ENCODE results near the gene PLPP1. TPM values are rescaled to one million over a fixed set of nuclear protein-coding genes. Genes with fewer than 3 reads are reported as not detected.

PLPP1 gene
- total and polyA plus RNA-seq, 3 donors from 2014 or later, result 64.7 to 111 (median 66.7) TPM

DNA sequence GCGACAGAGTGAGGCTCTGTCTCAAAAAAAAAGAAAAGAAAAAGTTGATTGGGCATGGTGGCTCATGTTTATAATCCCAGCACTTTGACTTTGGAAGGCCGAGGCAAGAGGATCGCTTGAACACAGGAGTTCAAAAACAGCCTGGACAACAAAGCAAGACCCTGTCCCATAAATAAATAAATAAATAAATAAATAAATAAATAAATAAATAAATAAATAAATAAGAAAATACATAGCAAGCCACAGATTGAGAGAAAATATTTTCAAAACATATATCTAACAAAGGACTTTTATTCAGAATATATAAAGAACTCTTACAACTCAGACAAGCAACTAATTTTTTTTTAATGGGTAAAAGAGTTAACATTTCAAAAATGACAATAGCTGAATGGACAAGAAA lies 71.2 kb downstream of the PLPP1 start:
- H3K9me3 ChIP-seq, result no peaks in the 10 kb centered on the region
- no peak overlapping the region for H3K27ac ChIP-seq
- H3K27me3 ChIP-seq, result no peaks in the 10 kb centered on the region
- intact Hi-C loops (cut with DNase I; ENCODE audit: low total_unique reads), result no loop called here
- no peaks in the 10 kb centered on the region for H3K36me3 ChIP-seq (ENCODE audit: low read depth, missing control alignments)
- 94 to 96% methylated on average over 3 of the region's 3 CpGs for WGBS, 2 donors
- no peak for DNase-seq
- H3K4me3 ChIP-seq, result no peak overlapping the region
- no peaks in the 10 kb centered on the region for H3K4me1 ChIP-seq
- TF ChIP-seq, protein P1, sequence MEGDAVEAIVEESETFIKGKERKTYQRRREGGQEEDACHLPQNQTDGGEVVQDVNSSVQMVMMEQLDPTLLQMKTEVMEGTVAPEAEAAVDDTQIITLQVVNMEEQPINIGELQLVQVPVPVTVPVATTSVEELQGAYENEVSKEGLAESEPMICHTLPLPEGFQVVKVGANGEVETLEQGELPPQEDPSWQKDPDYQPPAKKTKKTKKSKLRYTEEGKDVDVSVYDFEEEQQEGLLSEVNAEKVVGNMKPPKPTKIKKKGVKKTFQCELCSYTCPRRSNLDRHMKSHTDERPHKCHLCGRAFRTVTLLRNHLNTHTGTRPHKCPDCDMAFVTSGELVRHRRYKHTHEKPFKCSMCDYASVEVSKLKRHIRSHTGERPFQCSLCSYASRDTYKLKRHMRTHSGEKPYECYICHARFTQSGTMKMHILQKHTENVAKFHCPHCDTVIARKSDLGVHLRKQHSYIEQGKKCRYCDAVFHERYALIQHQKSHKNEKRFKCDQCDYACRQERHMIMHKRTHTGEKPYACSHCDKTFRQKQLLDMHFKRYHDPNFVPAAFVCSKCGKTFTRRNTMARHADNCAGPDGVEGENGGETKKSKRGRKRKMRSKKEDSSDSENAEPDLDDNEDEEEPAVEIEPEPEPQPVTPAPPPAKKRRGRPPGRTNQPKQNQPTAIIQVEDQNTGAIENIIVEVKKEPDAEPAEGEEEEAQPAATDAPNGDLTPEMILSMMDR (IDR thresholded peaks at IDR 0.05), result no peak
- no peak for TF ChIP-seq POLR2A (IDR thresholded peaks at IDR 0.05)

DNA sequence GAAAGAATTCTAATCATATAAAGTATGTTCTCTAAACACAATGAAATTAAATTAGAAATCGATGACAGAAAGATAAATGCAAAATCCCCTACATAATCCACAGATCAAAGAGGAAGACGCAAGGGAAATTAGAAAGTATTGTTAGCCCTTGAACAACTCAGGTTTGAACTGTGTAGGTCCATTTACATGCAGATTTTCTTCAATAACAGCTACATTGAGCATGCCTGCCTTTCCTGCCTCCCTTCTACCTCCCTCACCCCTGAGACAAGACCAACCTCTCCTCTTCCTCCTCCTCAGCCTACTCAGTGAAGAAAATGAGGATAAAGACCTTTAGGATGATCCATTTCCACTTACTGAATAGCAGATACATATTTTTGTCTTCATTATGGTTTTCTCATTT lies 75.2 kb downstream of the PLPP1 start:
- 92 to 93% methylated on average over 2 of the region's 2 CpGs for WGBS, 2 donors
- Histone ChIP-seq H3K27me3 (no peaks in the 10 kb centered on the region), H3K4me3 (no peak overlapping the region), H3K9me3 (no peaks in the 10 kb centered on the region), H3K4me1 (no peaks in the 10 kb centered on the region), H3K36me3 (ENCODE audit: low read depth, missing control alignments) (no peaks in the 10 kb centered on the region), H3K27ac (no peak overlapping the region)
- intact Hi-C loops (cut with DNase I; ENCODE audit: low total_unique reads), result no loop called here
- no peak for DNase-seq
- TF ChIP-seq, protein P1 (IDR thresholded peaks at IDR 0.05), result no peak
- TF ChIP-seq POLR2A (IDR thresholded peaks at IDR 0.05), result no peak

DNA sequence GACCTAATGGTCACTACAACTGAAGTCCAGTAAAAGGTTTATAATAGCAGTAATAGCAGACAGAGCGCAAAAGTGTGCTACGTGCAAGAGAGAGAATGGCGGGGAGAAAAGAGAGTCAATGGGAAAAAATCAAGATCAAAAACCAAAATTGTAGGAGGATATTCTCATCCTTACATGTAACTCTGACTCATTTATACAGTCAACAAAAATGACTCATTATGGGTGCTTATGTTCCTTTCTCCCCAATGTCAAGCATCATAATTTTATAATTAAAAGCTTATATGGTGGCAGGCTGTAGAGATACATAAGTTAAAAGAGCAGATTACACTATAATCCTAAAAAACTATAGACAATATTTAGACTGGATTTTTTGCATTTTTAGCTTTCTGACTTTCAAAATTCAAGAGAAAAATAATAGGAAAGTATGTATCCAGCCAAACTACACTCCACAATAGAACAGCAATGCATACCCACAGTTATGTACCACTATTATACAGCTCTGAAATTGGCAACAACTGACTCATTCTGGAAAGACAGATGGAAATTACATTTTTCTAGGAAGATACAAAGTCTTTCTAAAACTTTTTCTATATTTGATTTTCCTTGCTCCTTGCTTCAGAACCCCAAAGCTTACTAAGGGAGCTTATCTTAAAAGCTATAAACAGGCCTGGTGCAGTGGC lies 78.4 kb downstream of the PLPP1 start:
- Histone ChIP-seq H3K27me3 (no peaks in the 10 kb centered on the region), H3K4me3 (no peak overlapping the region), H3K4me1 (no peaks in the 10 kb centered on the region), H3K36me3 (ENCODE audit: low read depth, missing control alignments) (no peaks in the 10 kb centered on the region), H3K9me3 (no peaks in the 10 kb centered on the region), H3K27ac (no peak overlapping the region)
- DNase-seq, result no peak
- WGBS, 2 donors, result 91 to 98% methylated on average over 3 of the region's 3 CpGs
- intact Hi-C loops (cut with DNase I; ENCODE audit: low total_unique reads), result no loop called here
- TF ChIP-seq, protein P1 (IDR thresholded peaks at IDR 0.05), result no peak
- no peak for TF ChIP-seq POLR2A (IDR thresholded peaks at IDR 0.05)

DNA sequence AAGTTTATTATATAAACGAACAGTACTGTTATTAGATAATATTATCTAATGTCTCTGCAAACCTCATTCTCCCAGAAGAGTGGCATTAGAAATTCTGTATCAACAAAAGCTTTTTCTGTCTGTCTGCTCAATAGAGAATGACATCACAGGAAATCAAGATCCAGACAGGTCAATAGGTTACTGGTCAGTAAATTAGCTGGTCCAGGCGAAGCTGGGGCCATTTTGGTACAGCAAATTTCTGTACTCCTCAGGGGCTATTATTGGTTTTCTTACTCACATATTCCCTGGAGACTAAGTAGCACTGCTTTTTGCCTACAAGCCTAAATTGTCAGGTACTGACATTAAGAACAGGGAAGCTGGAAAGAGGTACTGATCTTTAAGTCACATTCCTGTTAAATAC lies 80.5 kb downstream of the PLPP1 start:
- intact Hi-C loops (cut with DNase I; ENCODE audit: low total_unique reads), result no loop called here
- no peak overlapping the region for H3K27ac ChIP-seq
- H3K4me1 ChIP-seq, result no peaks in the 10 kb centered on the region
- no peak overlapping the region for H3K4me3 ChIP-seq
- DNase-seq, result no peak
- WGBS, 2 donors, result 65 to 73% methylated on average over 2 of the region's 2 CpGs
- no peaks in the 10 kb centered on the region for H3K9me3 ChIP-seq
- no peaks in the 10 kb centered on the region for H3K36me3 ChIP-seq (ENCODE audit: low read depth, missing control alignments)
- TF ChIP-seq, protein P1 (IDR thresholded peaks at IDR 0.05), result no peak
- TF ChIP-seq POLR2A (IDR thresholded peaks at IDR 0.05), result no peak
- no peaks in the 10 kb centered on the region for H3K27me3 ChIP-seq

DNA sequence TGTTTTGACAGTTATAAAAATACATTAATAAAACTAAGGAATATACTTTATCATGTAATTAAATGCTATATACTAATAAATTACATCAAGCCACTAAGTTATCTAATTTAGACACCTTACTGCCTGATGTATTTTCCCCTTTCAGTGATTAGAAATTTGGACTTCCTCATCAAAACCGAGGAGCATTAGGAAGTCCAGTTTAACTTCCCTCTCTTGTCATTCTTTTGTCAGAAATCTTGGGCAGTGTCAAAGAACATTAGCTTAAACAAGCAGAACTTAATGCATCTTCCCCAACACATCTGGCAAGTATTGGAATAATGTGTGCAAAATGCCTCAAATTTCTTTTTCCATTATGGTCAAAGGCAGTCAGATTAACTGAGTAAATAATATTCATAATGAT lies 81.6 kb downstream of the PLPP1 start:
- Histone ChIP-seq H3K36me3 (ENCODE audit: low read depth, missing control alignments) (no peaks in the 10 kb centered on the region), H3K4me1 (no peaks in the 10 kb centered on the region), H3K9me3 (no peaks in the 10 kb centered on the region), H3K27me3 (no peaks in the 10 kb centered on the region), H3K27ac (no peak overlapping the region), H3K4me3 (no peak overlapping the region)
- intact Hi-C loops (cut with DNase I; ENCODE audit: low total_unique reads), result no loop called here
- DNase-seq, result no peak
- no peak for TF ChIP-seq POLR2A (IDR thresholded peaks at IDR 0.05)
- TF ChIP-seq, protein P1 (IDR thresholded peaks at IDR 0.05), result no peak
- 63 to 83% methylated on average over 1 of the region's 1 CpG for WGBS, 2 donors

All from testis (tissue), 3 donors.